Endodermal cell (in vitro differentiated cells): Measurements from ENCODE around the gene SPRYD3. TPM values are rescaled to one million over a fixed set of nuclear protein-coding genes. Genes with fewer than 3 reads are reported as not detected.

ENCODE experiments used
- DNase-seq: peaks from one replicate; pipeline ENCODE4 v3.0.0-alpha.2; 2017
- H3K27ac ChIP-seq: 2 replicates; pipeline ENCODE4 v1.5.1; 2013; ENCODE audit warnings: mild to moderate bottlenecking, low read depth, low read length, moderate library complexity
- H3K27me3 ChIP-seq: 2 replicates; pipeline ENCODE4 v1.6.1; 2013; ENCODE audit warnings: mild to moderate bottlenecking, low read length, moderate library complexity; ENCODE audit not compliant: insufficient read depth, control insufficient read depth, poor library complexity, severe bottlenecking
- H3K36me3 ChIP-seq: 2 replicates; pipeline ENCODE4 v1.7.0; 2013; ENCODE audit warnings: mild to moderate bottlenecking, low read length, moderate library complexity; ENCODE audit not compliant: control insufficient read depth, insufficient read depth
- H3K4me1 ChIP-seq: one replicate; pipeline ENCODE4 v1.7.0; 2013; ENCODE audit warnings: low read length; ENCODE audit not compliant: control insufficient read depth, insufficient read depth
- H3K4me3 ChIP-seq: 2 replicates; pipeline ENCODE4 v1.5.1; 2013; ENCODE audit warnings: mild to moderate bottlenecking, low read length, moderate library complexity
- H3K9ac ChIP-seq: 2 replicates; pipeline ENCODE4 v1.6.1; 2013; ENCODE audit warnings: mild to moderate bottlenecking, low read length, moderate library complexity; ENCODE audit not compliant: poor library complexity, severe bottlenecking; ENCODE audit errors: extremely low read depth
- H3K9me3 ChIP-seq: 2 replicates; pipeline ENCODE4 v1.6.1; 2013; ENCODE audit warnings: mild to moderate bottlenecking, low read length, moderate library complexity; ENCODE audit not compliant: control insufficient read depth
- H3K27ac Mint-ChIP-seq: 2 replicates; pipeline ENCODE4 v1.8.0; 2020; ENCODE audit warnings: mixed read lengths
- H3K27me3 Mint-ChIP-seq: 2 replicates; pipeline ENCODE4 v1.8.0; 2021; ENCODE audit warnings: mild to moderate bottlenecking, mixed read lengths; ENCODE audit not compliant: insufficient read depth
- H3K36me3 Mint-ChIP-seq: 2 replicates; pipeline ENCODE4 v1.8.0; 2020; ENCODE audit warnings: low read depth, mixed read lengths
- H3K4me1 Mint-ChIP-seq: 2 replicates; pipeline ENCODE4 v1.8.0; 2020; ENCODE audit warnings: mixed read lengths
- H3K4me3 Mint-ChIP-seq: 2 replicates; pipeline ENCODE4 v1.8.0; 2020; ENCODE audit warnings: mild to moderate bottlenecking, moderate library complexity, mixed read lengths
- H3K9me3 Mint-ChIP-seq: 2 replicates; pipeline ENCODE4 v1.8.0; 2020; ENCODE audit warnings: mild to moderate bottlenecking, mixed read lengths
- CTCF ChIP-seq: fragments of 200-600 bp; sonication (generic); conservative IDR thresholded peaks from 2 replicates; pipeline ENCODE4 v1.5.0; 2021; ENCODE audit warnings: antibody characterized with exemption, mild to moderate bottlenecking
- WGBS, 2 experiments: methylation state at CpG; one replicate each; pipeline versions ENCODE4 v1.1.5 to v1.1.7; 2013; ENCODE audit warnings: missing lambda C conversion rate in 2 of 2, mixed read lengths in 1 of 2; ENCODE audit not compliant: insufficient coverage in 1 of 2, insufficient read length in 1 of 2; 5-methylcytosine and 5-hydroxymethylcytosine counted together
- total RNA-seq, 2 donors: library from RNA; stranded (reverse); fragmentation: NEBNext Ultra II Directional in 1 of 2; extraction: Animal tissue kit (Norgen Biotek cat#: 25700) in 1 of 2; gene quantifications; 2 replicates in 1 of 2; 3 replicates in 1 of 2; pipeline ENCODE4 v1.2.1, GENCODE V29; 2021

SPRYD3 gene
- total RNA-seq, 2 donors from 2014 or later = 13.0 to 18.4 TPM

DNA sequence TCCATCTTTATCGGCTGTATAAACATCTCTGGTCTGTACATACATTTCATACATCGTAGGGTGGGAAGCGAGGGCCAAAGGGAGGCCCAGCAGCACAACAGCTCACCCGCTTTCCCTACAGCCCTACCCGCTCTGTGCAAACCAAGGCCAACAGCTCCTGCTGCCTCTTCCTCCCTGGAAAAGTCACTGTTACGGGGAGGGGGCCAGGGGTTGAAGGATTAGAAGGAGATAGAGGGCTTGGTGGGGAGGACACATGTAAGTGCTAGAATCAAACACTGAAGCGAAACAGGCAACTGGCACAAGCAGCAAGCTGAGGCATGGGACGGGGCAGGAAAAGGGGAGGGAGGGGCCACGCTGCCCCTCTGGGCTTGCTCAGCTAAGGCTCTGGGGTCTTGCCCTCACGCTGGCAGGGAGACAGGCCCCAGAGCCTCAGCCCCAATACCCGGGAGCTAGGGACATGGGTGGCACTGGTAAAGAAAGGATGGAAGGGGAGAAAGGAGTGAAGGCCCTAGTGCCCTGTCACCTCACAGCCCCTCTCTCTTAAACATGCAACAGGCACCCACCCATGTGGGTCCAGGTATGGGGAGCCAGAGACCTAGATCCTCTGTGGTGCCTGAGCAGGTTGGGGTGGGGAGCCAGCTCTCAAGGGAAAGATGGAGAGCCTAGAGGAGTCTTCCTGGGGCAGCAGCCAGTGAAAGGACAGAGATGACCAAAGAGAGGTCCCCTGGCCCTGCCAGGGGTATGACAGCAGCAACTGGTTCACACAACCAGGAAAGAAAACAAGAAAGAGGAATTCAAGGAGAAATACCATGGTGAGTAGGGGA lies 14.4 kb downstream of the SPRYD3 start:
- H3K9me3 Mint-ChIP-seq = no peaks in the 10 kb centered on the region
- Histone ChIP-seq H3K27me3 (no peaks in the 10 kb centered on the region), H3K27ac (no peak overlapping the region), H3K9ac (no peak overlapping the region), H3K4me3 (no peak overlapping the region), H3K36me3 (peaks cover 10% of the 10 kb centered on the region), H3K4me1 (no peaks in the 10 kb centered on the region), H3K9me3 (no peaks in the 10 kb centered on the region)
- peaks cover 22% of the 10 kb centered on the region for H3K36me3 Mint-ChIP-seq
- WGBS, 2 experiments = 95 to 97% methylated on average over 5 to 11 of the region's 11 CpGs
- TF ChIP-seq CTCF = no peak
- no peak overlapping the region for H3K4me3 Mint-ChIP-seq
- no peak overlapping the region for H3K27ac Mint-ChIP-seq
- peaks cover 5% of the 10 kb centered on the region for H3K27me3 Mint-ChIP-seq
- peaks cover 17% of the 10 kb centered on the region for H3K4me1 Mint-ChIP-seq
- DNase-seq = peak; percentile 40

DNA sequence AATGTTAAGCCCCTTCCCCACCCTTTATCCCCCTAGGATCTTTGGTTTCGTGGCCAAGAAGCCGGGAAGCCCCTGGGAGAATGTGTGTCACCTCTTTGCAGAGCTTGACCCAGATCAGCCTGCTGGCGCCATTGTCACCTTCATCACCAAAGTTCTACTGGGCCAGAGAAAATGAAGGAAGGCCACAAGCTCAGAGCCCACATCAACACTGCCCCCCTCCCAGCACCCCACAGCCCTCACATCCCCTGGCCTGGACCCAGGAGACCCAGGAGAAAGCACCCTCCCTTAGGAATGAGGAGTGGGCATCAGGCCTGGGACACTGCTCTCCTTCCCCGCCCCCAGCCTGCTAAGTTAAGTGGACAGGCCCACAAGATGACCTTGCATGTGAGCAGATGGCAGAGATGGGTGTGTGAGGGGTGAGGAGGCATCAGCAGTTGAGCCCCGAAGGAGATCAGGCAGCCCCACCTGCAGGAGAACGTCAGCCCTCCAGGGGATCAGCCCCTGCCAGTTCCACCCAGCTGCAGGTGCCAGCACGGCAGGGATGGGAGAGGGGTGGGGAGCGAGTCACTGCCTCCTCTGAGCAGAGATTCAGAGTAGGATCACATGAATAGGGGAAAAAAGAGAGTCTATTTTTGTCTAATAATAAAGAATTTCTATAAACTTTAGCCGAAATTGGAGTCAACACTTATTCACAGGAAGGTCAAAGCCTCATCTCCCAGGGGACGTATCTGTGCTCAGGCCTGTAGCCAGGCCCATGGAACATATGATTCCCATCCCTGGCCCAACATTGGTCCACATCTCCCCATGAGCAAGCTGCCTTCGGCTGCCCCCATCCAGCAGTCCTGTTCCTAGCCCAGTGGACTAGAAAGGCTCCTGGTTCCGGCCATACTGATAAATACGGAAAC lies 15.2 kb downstream of the SPRYD3 start:
- Mint-ChIP-seq H3K27ac (no peak overlapping the region), H3K4me1 (peaks cover 12% of the 10 kb centered on the region), H3K27me3 (peaks cover 5% of the 10 kb centered on the region), H3K4me3 (no peak overlapping the region), H3K9me3 (no peaks in the 10 kb centered on the region), H3K36me3 (peaks cover 22% of the 10 kb centered on the region)
- no peak overlapping the region for H3K9ac ChIP-seq
- no peaks in the 10 kb centered on the region for H3K9me3 ChIP-seq
- DNase-seq = peak; percentile 44
- no peak for TF ChIP-seq CTCF
- peaks cover 10% of the 10 kb centered on the region for H3K36me3 ChIP-seq
- no peak overlapping the region for H3K27ac ChIP-seq
- WGBS, 2 experiments = 91 to 95% methylated on average over 8 to 13 of the region's 13 CpGs
- H3K27me3 ChIP-seq = no peaks in the 10 kb centered on the region
- no peak overlapping the region for H3K4me3 ChIP-seq
- no peaks in the 10 kb centered on the region for H3K4me1 ChIP-seq

DNA sequence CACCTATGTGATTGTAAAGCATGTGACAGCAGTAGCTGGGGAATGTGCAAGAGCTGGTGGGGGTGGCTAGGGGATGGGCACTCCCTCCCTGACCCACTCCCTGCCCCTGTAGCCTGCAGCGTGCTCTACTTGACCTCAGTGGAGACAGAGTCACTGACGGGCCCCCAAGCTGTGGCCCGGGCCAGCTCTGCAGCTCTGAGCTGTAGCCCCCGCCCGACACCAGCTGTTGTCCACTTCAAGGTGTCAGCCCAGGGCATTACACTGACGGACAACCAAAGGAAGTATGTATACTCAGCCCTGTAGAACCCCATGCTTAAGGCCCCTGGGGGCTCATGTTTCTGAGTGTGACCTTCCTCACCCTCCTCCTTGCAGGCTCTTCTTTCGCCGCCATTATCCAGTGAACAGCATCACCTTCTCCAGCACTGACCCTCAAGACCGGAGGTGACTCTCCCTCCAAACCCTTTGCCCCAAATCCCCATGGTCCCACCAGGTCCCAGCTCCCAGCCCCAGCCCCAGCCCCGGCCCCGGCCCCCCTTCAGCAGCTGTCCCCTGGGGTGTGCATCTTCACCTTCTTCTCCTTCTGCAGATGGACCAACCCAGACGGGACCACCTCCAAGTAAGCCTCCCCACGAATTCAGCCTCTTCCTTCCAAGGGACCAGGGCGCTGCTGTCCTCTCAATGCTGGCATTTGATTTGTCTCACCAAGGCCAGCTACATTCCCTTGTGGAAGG lies 16.0 kb downstream of the SPRYD3 start:
- Mint-ChIP-seq H3K4me3 (no peak overlapping the region), H3K27me3 (peaks cover 6% of the 10 kb centered on the region), H3K36me3 (peaks cover 22% of the 10 kb centered on the region), H3K27ac (no peak overlapping the region), H3K9me3 (no peaks in the 10 kb centered on the region), H3K4me1 (peaks cover 9% of the 10 kb centered on the region)
- no peaks in the 10 kb centered on the region for H3K9me3 ChIP-seq
- H3K4me3 ChIP-seq = no peak overlapping the region
- peak; percentile 29 for TF ChIP-seq CTCF
- H3K36me3 ChIP-seq = peaks cover 10% of the 10 kb centered on the region
- H3K27me3 ChIP-seq = no peaks in the 10 kb centered on the region
- 89 to 92% methylated on average over 11 to 13 of the region's 14 CpGs for WGBS, 2 experiments
- DNase-seq = peak; percentile 45
- H3K27ac ChIP-seq = no peak overlapping the region
- H3K4me1 ChIP-seq = no peaks in the 10 kb centered on the region
- no peak overlapping the region for H3K9ac ChIP-seq
